Hypothalamus (tissue), 51 donors: ENCODE results near the gene KLHL40.

ENCODE experiments used
- DNase-seq, 51 donors: peaks; one replicate each; lab custom pipeline; 2025; lab: John Stamatoyannopoulos, UW

The KLHL40 gene

GRCh38 chr3:42701371-42702065 lies 16.2 kb downstream of the KLHL40 start:
- DNase-seq: peak in 47 of 51 donors; percentile 16 to 90 (median 70)

DNA sequence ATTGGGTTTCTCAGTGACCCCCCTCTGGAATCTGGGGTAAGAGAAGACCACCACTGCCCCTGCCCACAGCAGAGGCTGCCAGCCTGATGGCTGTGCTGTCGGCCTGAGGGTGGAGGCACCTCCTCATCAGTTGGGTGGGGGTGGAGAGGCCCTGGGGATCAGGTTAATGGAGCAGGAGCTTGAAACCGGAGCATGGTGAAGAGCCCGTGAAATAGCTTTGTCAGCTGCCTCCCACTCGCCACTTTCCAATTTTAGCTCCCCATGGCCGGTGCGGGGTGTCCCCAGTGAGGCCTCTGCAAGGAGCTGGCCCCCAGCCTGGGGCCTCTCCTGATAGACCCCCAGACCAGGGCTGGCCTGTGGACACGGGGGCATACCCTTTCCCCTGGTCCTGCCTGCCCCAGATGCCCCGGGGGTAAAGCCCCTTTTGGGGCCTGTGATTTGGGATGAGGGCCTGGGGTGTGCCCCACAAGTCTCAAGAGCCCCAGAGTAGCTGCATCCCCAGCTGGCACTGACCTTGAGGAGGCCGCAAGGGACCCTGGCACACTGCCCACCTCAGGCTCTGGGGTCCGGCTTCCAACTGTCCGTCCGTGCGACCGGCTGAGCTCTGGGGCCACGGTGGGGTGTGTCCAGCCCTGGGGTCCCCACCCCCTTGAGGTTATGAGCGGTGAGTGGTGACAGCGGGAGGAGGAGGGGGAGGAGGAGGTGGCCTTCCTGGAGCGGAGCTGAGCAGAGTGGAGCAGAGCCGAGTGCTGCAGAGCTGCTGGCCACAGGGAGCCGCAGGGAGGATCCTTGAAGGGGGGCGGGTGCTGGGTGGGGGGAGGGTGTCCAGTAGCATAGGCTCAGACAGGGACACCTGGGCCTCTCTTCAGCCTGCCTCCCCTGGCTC lies 17.0 kb downstream of the KLHL40 start, which contains the start of gene HHATL:
Gene HHATL, minus strand, starts transcription at position 733 of the 886 bp plus-strand sequence. CDS start 1,972 bp downstream, outside the sequence.
- peak in 37 of 51 donors; percentile 18 to 77 (median 51) for DNase-seq

DNA sequence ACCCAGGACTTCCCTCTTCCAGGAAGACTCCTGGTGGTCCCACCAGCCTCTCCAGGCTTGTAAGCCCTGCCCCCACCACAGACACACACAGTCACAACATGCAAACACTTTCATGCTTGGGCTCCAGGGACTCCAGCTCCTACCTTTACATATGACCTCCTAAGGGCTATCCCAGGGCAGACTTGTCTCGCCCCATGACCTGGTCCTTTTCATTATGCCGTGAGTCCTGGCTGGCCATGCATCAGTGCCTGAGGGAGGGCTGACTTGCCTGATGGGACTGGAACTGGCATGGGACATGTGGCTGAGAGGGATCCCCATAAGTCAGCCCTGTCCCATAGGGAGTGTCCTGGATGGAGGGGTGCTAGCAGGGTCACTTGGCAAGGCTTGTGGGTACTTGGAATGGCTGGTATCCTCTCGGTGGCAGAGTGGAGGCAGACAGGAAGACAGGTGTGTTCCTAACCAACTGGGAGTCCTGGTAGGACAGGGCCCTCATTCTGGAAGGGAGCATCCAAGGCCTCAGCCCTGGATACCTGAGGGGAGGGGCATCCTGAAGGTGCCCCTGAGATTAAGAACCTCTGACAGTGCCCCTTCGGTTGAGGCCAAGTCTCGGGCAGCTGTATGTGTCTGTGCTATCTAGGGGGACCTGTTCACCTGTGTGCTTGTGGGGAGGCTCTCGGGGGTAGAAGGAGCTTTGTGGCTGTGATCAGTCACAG lies 17.8 kb downstream of the KLHL40 start:
- no peak for DNase-seq

- no peak for DNase-seq
These were observed 18.3 kb downstream of the KLHL40 start for GRCh38 chr3:42703695-42704025.

- DNase-seq: no peak
These were observed 19.0 kb downstream of the KLHL40 start for GRCh38 chr3:42704136-42704841.

DNA sequence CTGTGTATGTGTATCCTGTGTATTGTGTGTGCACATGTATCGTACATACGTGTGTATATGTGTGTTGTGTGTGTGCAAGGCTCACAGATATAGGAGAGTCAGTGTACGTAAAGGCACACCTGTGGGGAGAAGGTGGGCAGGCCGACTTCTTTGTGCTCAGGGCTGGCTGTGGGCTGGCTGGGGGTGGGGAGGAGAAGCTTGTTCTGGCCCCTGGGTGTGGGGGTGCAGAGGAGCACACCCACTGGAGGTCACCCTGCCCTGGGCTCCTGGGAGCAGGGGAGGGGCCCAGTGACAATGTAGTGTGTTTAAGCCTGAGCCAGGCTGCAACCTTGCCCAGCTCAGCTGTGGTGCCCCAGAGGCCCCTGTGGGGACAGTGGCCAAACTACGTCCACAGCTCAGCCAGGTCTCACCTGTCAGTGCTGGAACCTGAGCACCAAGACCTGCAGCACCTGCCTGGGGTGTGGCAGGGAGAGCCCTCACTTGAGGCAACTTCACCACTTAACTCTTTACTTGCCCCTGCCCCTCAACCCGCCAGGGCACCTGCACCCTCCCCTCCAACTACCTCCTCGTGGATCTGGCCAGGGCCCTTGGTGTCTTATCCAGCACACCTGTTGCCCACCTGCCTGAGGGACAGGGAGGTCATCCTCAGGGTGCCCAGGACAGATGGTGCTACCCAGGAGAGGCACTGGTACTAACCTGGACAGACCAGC lies 19.9 kb downstream of the KLHL40 start:
- no peak for DNase-seq

- DNase-seq: no peak
These were observed 20.7 kb downstream of the KLHL40 start for GRCh38 chr3:42705962-42706585.

DNA sequence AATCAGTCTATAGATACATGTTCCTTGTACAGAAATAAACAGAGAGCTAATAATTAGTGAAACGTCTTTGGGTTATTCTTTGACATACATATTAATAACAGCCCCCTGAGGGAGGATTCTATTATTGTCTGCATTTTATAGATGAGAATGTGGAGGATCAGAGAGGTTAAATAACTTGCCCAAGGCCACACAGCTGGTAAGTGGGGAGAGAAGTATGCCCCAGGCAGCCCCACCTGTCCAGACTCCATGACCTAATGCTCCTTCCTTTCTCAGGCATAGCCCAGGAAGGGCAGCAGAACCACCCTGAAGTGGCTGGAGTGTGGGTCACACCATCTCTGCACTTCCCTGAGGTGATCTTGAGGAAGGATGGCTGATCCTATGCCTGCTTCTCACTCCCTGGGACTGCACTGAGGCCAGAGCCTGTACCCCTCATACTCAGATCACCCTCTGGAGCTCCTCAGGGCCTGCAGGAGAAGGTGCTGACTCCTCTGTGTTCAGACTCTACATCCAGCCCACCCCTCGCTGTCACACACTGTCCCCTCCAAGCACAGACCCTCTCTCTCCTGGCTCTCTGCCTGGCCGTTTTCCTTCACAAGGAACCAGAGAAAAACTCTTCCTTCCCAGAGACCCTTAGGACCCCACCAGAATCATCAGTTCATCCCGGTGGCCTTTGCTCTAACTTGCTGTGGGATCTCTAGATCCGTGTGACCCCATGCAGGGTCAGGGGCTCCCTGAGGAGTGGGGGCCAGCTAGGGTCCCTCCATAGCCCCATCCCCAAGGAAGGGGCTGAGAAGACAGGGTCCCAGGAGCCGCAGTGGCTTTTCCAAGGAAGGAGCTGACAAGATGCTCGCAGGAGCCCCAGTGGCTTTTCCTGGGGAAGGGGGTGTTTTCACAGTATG lies 21.6 kb downstream of the KLHL40 start:
- DNase-seq: no peak

GRCh38 chr3:42707620-42708355 lies 22.5 kb downstream of the KLHL40 start:
- no peak for DNase-seq

- DNase-seq: no peak
These were observed 23.3 kb downstream of the KLHL40 start for GRCh38 chr3:42708611-42709151.

GRCh38 chr3:42709621-42710020 lies 24.3 kb downstream of the KLHL40 start:
- DNase-seq: no peak

DNA sequence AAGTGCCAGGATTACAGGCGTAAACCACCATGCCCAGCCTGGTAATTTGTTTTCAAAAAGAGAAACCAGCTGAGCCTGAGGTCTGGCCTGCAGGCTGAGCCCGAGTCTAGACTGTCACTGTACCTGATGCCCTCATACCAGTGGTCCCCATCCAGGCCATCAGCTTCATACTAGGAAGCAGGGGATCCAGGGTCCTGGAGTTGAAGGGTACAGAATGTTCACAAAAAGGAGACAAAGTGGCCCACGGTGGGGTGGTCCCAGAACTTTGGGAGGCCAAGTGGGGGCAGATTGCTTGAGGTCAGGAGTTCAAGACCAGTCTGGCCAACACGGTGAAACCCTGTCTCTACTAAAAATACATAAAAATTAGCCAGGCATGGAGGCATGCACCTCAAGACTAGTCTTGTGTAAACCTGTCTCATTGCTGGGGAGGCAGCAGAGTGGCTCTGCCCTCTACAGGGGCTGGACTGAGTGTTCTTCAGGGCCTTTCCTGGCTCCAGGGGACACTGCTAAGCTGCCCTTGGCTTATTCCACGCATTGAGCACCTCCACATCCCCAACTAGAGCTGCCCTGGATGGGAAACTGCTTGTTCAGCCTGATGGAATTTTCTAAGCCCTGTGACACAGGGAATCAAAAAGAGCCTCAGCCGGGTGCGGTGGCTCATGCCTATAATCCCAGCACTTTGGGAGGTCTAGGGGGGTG lies 25.1 kb downstream of the KLHL40 start:
- no peak for DNase-seq

DNA sequence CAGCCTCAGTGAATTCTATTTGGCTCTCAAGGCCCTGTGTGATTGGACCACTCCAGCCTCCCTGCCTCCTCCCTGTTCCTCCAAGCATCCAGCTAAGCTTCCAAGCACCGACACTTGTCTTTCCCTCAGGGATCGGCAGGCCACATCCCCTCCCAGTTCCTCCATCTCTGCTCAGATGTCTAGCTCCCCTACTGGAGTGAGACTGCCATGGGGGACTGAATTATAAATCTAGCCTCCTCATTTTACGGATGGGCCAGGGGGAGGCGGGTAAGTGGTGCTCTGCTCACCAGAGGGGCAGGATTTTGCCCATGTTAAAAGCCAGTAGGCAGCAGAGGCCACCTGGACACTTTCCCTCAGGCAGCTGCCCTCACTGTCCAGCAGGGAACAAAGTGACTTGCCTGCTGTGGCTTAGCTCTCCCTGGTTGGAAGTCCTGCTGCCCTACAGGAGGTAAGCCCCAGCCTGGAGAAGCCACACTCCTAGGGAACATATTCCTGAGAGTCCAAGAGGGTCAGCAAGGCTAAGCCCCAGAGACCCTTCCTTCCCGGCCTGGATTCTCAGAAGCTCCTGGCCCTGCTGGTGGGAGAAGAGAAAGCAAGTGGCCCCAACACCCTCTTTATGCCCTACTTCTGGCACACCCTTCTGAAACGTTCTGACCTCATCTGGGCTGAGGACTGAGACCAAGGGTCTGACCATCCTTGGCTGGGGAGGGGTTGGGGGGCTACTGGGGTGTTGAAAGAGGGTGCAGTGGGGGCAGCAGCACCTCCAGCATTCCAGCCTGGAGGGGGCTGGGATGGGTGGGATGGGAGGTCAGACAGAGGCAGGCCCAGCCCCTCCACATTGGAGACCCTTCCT lies 26.4 kb downstream of the KLHL40 start:
- no peak for DNase-seq

- no peak for DNase-seq
These were observed 27.0 kb downstream of the KLHL40 start for GRCh38 chr3:42712344-42712648.

GRCh38 chr3:42712688-42713372 lies 27.5 kb downstream of the KLHL40 start:
- no peak for DNase-seq
